DMS 273 treated with DMSO at 0.1 percent for 48 hours (cell line): ENCODE measurements around the gene KCTD21.

ENCODE experiments used
- DNase-seq: peaks from one replicate; lab custom pipeline; 2025; lab: John Stamatoyannopoulos, UW

Gene KCTD21

DNA sequence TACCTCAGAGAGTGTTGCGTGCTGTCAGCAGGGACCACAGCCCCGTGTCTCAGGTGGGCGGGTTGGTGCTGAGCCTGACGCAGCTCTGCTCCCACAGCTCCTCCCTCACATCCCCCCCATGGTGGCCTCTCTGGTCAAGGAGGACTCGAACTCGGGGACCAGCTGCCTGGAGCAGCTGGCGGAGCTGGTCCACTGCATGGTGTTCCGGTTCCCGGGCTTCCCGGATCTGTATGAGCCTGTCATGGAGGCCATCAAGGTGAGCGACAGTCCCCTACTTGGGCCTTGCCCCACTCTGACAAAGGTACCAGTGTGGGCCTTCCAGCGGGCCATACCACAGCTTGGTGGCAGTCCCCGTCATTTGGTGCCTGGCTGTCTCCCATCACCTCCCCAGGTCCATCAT lies 12.1 kb upstream of the KCTD21 start:
- no peak for DNase-seq

DNA sequence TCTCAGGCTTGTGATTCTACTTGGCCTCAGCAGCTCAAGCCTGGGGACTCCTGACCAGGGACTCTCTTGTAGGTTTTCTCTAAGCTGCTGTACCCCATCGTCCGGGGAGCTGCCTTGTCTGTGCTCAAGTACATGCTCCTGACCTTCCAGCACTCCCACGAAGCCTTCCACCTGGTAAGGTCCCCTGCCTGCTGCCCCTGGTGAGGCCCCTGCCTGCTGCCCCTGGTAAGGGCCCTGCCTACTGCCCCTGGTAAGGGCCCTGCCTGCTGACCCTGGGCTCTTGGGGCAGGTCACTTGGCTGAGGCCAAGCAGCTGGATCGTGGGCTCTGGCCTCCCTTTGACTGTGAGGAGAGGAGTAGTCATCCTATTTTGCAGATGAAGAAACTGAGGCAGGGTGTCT lies 11.6 kb upstream of the KCTD21 start:
- DNase-seq, result no peak

DNA sequence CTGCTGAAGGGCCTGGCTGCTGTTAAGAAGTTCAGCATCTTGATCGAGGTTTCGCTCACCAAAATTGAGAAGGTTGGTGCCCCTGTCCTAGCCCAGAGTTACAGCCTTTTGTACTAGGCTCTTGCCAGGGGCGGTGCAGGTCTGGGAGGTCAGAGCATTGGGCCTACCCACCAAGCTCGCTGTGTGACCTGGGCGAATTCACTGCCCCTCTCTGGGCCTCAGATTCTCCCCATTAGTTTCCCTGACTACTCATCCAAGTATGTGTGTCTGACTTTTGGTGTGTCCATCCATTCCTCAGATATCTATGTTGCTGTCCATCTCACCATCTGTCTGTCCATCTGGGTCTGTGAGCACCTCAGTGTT lies 11.2 kb upstream of the KCTD21 start:
- DNase-seq, result no peak

DNA sequence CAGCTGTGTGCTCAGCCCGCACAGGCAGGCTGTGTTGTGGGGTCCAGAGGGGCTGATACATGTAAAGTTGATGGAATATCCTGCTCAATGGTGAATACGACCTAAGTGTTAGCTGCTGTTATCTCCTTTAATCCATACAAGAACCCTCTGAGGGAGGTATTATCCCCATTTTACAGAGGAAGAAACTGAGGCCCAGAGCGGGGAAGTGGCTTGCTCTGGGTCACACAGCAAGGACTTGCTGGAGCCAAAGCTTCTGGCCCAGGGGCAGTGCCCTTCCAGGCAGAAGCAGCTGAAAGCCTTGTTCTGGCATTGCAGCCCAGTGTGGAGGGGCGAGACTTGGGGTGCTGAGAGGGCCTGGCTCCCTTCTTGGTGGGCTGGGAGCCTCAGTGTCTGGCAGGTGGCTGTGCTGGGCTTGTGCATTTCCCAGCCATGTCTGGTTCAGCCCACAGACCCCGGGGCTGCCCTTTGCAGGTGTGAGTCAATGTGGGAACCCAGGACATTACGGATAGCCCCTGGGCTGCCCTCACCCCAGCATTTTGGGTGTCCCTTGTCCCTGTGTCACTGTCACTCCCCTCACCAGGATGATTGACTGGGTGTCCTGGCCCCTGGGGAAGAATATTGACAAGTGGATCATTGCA lies 10.7 kb upstream of the KCTD21 start:
- DNase-seq, result no peak

DNA sequence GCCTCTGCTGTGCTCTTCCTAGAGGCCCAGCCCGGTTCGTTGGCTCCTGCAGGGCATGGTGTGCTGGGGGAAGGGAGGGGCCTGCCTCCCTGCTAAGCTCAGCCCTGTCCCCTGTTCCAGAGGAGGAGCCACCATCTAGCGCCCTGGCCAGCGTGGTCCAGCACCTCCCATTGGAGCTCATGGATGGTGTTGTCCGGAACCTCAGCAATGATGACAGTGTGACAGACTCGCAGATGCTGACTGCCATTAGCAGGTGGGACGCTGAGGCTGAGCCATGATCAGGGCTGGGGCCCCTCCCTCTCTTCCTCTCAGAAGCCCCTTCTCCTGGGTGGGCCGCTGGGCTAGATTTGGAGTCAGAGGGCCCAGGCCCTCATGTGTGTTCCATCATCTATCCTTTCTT lies 9.4 kb upstream of the KCTD21 start:
- DNase-seq, result no peak

DNA sequence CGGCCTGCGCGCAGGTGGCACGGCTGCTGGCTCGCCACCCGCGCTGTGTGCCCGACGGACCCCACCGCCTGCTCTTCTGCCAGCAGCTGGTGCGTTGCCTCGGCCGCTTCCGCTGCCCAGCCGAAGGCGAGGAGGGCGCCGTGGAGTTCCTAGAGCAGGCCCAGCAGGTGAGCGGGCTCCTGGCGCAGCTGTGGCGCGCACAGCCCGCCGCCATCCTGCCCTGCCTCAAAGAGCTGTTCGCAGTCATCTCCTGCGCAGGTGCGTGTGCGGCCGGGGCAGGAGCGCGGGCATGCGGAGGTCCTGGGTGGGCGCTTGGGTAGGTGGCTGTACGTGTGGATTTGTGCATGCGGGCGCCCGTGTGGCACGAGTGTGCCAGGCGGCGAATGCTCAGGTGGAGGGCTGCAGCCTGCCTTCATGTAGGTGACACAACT lies 8.2 kb upstream of the KCTD21 start:
- DNase-seq, result no peak

DNA sequence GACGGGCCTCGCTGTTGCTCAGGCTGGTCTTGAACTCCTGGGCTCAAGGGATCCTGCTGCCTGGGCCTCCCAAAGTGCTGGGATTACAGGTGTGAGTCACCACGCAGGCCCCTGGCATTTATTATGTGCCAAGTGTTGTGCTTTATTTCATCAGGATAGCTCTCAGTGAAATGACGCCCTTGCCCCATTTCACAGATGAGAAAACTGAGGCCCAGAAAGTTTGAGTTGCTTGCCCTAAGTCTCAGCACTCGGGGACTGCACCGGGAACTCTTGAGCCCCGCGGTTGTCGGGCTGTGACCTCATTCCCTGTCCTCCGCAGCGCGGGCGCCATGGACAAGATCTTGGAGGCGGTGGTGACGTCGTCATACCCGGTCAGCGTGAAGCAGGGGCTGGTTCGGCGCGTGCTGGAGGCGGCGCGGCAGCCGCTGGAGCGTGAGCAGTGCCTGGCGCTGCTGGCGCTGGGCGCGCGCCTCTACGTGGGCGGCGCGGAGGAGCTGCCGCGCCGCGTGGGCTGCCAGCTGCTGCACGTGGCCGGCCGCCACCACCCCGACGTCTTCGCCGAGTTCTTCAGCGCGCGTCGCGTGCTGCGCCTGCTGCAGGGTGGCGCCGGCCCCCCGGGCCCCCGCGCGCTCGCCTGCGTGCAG lies 7.6 kb upstream of the KCTD21 start:
- no peak for DNase-seq

DNA sequence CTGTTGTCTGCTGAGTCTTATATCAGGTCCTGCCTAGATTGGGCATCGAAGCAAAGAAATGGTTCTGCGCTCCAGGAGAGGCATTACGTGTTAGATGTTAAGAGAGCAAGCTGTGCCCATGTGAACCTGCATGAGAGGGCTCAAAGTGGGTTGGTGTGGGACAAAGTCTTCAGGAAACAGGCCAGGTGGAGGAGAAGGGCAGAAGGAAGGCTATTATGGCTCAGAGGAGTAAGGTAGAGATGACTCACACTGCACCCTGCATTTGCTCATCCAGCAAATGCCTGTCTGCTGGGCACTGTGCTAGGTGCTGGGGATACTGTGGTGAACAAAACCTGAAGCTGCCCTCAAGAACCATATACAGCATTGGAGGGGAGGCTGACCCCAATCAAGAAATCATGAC lies 6.1 kb upstream of the KCTD21 start:
- DNase-seq, result no peak

DNA sequence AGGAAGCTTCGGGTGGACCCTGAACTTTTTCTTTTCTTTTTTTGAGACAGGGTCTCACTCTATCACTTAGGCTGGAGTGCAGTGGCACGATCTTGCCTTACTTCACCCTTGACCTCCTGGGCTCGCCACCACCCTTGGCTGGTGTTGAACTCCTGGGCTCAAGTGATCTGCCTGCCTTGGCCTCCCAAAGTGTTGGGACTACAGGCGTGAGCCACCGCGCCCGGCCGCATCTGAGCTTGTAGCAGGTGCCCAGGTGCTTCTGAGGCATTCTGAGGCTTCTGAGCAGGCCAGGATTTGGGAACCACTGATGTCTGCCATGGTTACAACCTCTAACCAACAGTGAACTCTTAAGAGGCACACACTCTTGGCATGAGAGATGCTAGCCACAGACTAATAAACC lies 5.4 kb upstream of the KCTD21 start:
- DNase-seq, result no peak

DNA sequence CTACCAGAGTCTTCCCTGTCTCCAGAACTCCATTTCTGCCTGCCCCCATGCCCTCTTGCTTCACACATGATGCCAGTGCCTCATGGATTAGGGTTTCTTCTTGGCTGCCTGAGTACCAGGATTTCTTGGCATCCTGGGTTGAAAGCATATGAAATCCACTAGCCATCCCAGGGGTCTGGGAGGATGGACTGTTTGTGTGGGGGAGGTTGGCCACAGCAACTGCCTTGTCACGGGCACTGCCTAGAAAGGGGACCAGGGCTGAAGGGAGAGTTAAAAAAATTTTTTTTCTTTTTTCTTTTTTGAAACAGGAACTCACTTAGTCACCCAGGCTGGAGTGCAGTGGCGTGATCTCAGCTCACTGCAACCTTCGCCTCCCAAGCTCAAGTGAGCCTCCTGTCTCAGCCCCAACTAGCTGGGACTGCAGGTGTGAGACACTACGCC lies 4.5 kb upstream of the KCTD21 start:
- no peak for DNase-seq

DNA sequence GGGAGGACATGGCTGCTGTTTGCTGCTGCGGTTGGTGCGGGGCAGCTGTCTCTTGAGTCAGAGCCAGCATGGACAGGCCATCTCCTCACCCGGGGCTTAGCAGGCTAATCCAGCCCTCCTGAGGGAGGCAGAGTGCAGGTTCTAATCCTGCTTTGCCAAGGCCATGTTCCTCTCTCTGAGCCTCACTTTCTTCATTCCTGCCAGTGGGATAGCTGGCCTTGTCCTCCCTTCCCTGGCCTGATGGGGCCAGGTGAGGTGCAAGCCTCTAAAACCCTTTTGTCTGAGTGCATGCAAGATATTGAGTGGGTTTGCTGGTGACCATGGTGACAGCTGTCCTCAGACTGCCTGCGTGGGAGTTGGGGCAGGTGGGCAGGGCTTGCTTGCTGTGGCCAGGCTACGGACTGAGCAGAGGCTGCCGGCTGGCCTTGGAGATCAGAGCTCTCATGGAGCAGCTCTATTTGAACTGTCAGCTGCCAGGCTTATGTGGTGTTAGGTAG lies 3.8 kb upstream of the KCTD21 start:
- DNase-seq, result no peak

DNA sequence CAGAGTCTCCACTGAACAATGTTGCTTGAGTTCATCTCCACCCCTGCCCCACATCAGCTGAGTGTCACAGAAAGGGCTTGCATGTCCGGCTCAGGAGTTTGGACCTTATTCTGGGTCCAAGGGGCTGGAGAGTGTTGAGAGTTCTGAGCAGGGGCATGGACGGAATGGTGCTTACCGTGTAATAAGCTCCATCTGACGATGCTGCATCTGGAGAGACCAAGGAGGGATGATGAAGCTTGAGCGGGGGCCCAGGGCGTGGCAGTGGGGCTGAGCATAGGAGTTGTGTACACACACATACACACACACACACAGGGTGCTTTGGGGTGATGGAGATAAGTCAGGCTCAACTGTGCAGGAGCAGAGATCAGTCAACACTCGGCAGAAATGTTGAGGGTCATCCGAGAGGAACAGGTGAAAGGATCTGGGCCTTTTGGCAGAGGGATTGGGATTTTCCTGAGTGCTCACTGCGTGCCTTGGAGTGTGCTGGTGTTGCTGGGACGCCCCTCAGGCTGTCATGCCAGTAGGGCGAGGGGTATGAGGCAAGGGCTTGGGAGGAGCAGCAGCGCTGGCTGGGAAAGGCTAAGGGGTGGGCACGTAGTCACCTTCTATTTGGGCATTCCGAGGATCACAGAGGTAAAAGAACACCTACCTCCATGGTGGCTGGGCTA lies 2.6 kb upstream of the KCTD21 start:
- DNase-seq, result no peak

DNA sequence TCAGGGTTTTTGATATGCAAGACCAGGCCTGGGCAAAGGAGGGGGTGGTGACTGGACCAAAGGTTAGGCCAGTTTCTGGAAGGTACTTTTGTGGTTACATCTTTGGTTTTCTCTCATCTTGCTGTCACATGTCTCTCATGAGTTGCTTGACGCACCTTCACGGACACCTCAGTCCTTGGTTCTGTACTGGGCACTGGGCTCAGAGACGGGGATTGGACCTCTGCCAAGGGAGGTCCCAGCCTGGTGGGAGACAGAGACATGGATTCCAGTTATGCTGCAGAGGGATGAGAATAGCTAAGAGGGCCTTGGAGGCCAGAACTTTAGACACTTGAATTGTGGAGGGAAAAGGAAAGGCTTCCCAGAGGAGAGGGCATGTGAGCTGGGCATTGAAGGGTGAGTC lies 1.9 kb upstream of the KCTD21 start:
- DNase-seq, result no peak

DNA sequence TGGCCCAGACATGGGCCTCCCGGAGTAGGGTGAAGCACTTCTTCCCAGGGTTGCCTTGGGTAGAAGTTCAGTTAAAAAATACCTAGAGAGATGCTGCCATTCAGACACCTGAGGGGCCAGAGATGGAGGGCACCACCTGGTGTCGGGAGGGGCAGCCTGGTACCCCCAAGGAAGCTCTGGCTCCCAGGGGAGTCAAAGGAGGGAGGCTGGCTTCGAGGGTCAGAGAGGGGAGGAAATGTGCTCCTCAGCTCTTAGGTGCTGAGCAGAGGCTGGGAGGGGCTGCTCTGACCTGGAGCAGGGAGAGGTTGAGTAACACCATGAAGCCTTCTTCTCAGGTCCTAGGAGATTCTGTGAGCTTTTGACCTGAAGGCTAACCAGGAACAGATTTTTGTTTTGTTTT lies 1.4 kb upstream of the KCTD21 start:
- no peak for DNase-seq

DNA sequence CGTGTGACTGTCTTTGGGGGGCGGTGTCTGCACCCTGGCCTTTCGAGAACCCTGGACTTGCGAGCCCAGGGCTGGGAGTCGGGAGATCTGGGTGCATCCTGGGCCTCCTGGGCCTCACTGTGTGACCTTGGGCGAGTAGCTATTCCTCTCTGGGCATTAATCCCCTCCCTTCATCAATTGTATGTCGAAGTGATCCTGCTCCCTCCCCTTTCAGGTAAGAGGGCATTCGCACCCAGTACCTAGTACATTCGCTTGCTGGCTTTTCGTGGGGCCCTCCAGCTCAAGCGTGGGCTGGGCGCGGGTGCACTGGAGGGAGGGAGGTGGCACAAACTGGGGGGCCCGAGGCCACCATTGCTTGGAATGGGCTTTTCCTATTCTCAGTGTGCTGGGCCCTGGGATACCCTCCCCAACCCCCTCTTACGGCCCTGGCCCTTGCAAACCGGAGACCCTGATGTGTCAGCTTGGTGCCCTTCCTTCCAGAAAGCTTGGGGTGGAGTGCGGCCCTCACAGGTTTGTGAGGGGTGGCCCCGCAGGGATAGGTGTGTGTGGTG lies 823 bp upstream of the KCTD21 start:
- DNase-seq, result no peak

DNA sequence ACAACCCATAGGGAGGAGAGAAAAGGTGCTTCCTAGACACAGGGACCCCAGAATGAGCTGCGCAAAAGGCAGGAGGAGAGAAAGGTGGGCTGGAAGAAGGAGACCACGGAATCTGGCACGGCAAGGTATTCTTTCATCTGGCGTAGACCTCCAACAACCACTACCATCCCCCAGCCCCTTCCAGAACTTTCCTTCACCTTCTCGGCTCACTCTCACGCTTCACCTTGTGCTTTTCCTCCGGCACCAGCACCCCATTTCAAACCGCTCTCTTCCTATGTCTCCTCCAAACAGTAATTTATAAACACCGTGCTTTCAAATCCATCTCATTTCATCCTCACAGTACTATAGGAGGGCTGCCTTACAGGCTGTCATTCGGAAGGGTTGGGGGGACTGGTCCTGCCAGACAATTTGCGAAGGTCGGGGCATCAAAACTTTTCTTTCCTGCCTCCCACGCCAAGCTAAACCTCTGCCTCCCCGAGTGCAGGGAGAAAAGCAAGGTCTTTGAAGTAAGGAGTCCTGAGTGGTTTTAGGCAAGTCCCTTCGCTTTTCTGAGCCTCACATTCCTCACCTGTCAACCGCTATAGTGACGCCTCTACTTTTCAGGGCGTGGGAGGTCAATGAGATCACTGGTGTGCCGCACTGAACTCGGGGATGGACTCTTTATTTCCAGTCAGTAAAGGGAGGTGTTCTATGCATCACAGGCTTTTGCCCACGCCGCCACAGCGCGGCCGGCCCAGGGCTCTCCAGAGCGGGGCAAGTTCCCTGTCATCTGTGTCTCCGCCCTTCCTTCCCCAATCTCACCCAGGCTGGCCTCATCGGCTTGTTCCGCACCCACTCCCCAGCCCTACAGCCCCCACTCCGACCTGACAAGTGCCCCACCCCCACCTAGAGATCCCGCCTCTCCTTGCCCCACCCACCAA lies 800 bp downstream of the KCTD21 start:
- DNase-seq, result no peak

DNA sequence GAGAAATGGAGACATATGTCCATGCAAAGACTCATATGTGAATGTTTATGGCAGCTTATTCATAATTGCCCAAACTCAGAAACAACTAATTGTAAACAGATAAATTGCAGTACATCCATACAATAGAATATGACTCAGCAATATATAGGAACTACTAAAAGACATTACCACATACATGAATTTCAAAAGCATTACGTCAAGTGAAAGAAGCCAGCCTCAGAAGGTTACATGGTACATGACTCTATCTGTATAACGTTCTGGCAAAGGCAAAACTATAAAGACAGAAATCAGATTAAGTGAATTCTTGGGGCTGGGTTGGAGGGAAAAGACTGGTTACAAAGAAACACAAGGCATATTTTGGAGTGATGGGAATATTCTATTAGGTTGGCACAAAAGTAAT lies 7.2 kb downstream of the KCTD21 start:
- no peak for DNase-seq

DNA sequence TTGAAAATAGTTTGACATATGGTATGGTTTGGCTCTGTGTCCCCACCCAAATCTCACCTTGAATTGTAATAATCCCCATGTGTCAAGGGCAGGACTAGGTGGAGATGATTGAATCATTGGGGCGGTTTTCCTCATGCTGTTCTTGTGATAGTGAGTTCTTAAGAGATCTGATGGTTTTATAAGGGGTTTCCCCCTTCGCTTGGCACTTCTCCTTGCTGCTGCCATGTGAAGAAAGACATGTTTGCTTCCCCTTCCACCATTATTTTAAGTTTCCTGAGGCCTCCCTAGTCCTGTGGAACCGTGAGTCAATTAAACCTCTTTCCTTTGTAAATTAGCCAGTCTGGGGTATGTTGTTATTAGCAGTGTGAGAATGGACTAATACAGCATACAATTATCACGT lies 7.7 kb downstream of the KCTD21 start:
- DNase-seq, result no peak

DNA sequence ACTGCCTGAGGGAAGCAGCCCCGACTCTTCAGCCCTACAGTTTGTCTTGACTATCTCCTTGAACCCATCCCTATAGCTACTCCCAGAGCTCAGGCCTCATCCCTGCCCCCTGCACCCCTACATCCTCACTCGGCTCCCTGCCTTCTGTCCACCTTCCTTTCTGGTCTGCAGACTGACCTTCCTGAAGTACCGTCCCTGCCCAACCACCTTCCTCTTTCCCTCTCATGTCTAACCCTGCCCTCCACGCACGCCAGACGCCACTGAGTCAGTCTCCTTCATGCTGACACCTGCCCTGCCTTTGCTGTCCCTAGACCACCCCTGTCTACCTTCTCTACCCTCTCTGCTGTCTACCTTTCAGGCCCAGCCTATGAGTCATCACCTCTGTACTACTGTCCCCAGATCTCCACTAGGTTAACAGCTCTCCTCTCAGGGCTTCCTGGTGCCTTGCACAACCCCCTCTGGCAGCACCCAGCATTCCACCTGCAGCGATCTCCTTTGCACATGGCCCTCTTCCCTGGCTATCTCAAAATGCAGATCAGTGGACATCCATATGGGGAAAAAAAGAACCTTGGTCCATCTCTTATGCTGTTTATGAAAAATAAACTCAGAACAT lies 8.9 kb downstream of the KCTD21 start:
- no peak for DNase-seq

DNA sequence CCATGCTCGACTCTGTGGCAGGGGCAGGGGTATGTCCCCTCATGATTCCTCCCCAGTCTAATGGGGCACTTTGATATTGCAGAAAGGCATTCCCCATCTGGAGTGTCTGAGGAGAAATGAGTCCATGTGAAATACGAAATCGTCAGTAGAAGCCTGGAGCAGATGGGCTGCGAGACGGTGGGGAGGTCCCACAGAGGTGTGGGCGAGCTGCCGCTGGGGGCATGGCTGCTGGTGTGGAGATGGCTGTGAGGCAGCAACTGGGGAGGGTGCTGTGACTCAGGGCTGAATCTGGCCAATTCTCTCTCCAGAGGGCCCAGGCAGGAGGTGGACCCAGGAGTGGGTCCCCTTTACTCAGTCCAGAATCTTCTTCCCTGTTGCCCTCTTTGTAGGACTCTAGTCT lies 11.2 kb downstream of the KCTD21 start:
- DNase-seq, result peak; percentile 50

DNA sequence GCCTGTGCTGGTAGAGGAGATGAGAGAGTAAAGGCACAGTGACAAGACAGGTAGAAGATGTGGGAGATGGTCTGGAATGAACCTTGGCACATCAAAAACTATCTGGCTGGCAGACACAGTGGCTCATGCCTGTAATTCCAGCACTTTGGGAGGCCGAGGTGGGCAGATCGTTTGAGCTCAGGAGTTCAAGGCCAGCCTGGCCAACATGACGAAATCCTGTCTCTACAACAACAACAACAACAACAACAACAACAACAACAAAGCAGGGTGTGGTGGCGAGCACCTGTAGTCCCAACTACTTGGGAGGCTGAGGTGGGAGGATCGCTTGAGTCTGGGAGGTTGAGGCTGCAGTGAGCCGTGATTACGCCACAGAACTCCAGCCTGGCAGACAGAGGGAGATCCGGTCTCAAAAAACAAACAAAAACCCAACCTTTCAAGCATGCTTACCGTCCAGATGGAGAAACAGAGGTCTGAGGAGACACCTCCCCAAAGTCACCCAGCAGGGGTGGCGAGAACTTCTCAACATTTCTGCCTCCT lies 11.8 kb downstream of the KCTD21 start:
- DNase-seq, result no peak
